NCI-H345 (cell line): ENCODE measurements around the gene KLF2.

ENCODE experiments used
- DNase-seq: peaks from one replicate; lab custom pipeline; 2025; lab: John Stamatoyannopoulos, UW

The KLF2 gene

GRCh38 chr19:16365300-16365996 lies 40.8 kb downstream of the KLF2 start:
- DNase-seq = no peak

- DNase-seq = no peak
Observed at GRCh38 chr19:16366056-16366432, 41.4 kb downstream of the KLF2 start.

DNA sequence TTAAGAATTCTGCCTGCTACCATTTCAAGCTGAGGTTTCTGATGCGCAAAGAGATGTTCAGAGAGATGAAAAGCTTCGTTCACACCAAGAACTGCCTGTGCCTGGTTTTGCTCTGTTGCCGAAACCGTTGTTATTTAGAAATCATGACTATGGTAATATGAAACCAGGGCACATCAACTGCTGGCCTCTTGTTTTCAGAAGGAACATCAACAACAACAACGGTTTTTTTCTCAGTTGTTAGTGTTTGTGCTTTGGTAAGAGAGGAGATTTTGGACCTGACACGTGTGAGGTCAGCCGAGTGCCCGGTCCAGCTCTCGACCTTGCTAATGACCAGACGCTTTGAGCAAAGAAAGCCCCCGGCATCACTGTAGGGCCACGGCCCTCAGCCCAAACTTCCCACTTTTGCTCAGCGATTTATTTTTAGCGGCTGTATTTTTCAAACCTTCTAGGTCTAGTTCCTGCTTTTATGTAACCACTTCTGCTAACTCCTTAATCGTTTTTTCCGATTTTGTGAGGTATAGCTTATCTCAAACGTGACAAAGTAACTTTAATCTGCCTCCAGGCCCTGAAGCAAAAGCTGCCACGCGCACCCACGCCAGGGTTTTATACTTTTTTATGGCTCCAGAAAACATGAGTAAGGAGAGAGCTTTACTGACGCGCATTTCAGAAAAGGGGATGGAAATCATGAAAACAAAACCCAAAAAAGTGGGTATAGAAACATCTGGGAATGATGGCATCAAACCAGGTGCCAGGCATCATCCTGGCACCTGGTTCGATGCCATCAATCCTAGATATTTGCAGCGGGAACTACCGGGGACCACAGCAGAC lies 42.0 kb downstream of the KLF2 start:
- DNase-seq = no peak

DNA sequence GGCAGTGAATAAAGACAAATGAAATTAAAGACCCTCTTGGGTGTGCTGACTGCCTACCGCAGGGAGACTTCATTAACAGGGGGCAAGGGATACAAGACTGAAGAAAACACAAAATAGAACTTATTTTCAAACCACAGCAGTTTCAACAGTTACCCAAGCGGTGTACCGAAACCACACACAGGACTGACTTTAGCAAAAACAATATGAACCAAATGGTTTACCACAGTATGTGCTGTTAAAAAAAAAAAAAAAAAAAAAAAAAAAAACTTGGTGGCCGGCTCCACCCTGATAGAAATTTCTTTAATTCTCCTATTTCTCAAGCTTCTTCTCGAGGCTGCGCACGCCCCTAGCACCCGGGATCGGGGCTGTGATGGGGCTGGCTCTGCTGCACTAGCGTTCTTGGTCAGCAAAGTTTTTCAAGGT lies 42.6 kb downstream of the KLF2 start:
- DNase-seq = no peak

- no peak for DNase-seq
Observed at GRCh38 chr19:16368385-16369305, 44.0 kb downstream of the KLF2 start.

GRCh38 chr19:16369306-16369663 lies 44.7 kb downstream of the KLF2 start:
- DNase-seq = no peak

DNA sequence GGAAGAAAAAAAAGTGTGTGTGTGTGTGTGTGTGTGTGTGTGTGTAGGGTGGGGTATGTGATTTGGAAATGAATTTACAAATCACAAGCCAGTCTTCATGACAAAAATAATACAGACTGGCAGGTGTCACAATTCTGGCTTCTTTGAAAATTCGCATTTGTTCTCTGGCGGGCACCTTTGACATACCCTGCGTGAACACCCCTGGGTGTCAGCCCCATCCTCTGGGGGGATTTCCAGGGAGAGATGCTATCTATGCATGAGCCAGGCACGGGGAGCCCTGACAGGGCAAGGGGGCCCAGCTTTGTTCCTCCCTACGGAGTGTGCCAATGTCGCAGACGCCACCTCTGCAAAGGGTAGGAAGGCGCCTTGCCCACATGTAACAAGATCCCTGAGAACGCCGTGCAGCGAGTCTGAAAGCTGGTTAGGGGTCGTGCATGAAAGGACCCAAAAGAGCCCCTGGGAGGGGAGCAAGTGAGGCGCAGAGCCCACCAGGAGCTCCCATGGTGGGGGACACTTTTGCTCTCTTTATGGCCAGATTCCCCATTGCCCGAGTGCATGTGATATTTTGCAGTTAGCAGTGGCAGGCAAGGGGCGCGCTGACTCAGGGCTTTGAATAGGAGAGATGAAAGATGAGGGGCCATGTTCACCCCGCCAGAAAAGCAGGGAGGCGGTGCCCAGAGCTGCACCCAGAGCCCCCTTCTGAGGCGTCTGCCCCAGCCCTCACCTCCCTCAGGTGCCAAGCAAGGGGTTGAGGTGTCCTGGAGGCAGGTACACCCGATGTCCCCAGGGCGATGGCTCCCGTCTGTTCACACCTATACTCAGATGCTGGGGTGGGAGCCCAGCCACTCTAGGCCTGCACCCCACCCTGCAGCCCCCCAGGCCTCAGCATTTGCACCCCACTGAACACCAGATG lies 45.3 kb downstream of the KLF2 start:
- DNase-seq = no peak

DNA sequence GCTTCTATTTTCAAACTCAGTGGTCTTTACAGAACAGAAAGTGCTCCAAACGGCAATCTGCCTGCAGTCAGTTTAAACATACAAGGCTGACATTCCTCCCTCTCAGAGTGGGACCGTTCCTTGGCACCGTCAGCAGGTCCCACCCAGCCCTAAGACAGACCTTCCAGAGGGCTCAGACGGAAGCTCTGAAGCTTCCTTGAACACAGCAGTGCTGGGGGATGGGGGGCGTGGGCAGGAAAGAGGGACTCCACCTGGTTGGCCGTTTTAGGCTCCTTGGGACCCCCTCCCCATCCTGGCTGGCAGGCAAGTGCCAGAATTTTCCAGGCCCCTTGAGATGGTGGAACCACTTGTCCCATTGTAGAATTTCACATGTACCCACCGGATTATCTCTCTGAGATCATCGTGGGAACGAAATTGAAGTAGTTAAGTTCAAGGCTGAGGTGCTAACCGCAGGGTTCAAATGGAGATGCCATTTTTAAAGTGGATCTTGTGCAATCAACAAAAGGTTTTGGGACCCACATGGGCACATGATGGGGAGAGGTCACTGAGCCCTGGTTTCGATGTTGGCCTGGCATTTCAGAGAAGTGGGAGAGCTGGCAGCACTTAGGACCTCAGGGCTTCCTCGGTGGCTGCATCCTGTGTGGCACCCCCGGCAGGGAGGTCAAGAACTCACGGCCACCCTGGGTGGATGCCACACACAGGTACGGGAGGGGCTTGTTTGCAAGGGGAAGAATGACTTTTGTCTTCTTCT lies 46.2 kb downstream of the KLF2 start:
- no peak for DNase-seq

GRCh38 chr19:16371540-16371986 lies 46.9 kb downstream of the KLF2 start:
- DNase-seq = no peak

- no peak for DNase-seq
Observed at GRCh38 chr19:16372065-16372915, 47.7 kb downstream of the KLF2 start.

GRCh38 chr19:16373079-16373478 lies 48.5 kb downstream of the KLF2 start:
- DNase-seq = no peak

GRCh38 chr19:16373532-16373931 lies 48.9 kb downstream of the KLF2 start:
- DNase-seq = no peak

- DNase-seq = no peak
Observed at GRCh38 chr19:16373989-16374388, 49.4 kb downstream of the KLF2 start.

GRCh38 chr19:16374436-16374835 lies 49.8 kb downstream of the KLF2 start:
- no peak for DNase-seq

- no peak for DNase-seq
Observed at GRCh38 chr19:16375157-16375935, 50.7 kb downstream of the KLF2 start.

DNA sequence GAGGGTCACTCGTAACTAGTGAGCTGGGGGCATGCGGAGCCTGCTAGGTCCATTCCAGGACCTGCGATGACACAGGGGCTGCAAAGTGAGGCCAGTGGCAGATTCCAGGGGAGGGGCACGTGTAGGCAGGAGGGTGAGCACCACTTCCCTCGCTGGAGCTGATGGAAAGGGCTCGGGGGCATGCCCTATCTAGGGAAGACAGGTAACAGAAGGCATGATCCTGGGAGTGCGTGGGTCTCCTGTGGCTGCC lies 51.2 kb downstream of the KLF2 start:
- no peak for DNase-seq

- DNase-seq = no peak
Observed at GRCh38 chr19:16376241-16376640, 51.6 kb downstream of the KLF2 start.

DNA sequence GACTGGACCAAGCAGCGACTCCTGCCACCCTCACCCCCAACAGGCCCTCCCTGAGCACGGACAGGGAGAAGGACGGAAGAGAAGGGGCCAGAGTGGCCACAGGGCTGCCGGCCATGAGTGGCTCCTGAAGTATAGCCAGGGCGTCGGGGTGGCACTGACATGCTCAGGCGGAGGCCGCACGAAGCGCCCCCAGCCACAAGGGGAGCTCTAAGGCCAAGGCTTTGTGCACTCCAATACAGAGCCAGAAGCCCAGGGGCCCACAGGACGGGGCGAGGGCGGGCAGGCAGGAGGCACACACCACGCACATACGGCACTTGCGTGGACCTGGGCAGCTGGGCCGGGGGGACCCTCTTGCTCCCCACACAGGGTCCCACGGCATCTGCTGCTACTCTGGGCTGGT lies 52.0 kb downstream of the KLF2 start:
- DNase-seq = no peak

DNA sequence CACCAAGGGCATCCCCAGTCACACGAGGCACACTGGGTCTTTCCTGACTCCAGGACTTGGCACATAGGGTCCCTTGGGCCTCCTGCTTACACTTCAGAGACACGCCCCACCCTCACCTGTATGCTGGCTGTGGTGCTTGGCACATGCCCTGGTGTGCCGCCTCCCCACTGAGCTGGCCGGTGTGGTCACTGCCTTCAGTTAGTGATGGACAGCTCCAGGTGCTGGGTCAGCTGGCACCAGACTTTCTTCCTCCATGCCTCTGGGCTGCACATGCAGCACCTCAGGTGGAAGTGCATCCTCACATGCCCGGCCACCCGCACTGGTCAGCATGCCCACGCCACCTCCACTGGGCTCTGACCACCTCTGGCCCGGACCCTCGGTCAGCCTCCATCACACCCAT lies 52.9 kb downstream of the KLF2 start:
- no peak for DNase-seq
